ENCODE measurements around the gene WNK2. TPM values are rescaled to one million over a fixed set of nuclear protein-coding genes. Genes with fewer than 3 reads are reported as not detected.
A peak's percentile ranks its signal among the peaks of the same experiment; 100 is the strongest.

Gene WNK2
- total RNA-seq, 1 donor from 2014 or later, result 336 TPM

DNA sequence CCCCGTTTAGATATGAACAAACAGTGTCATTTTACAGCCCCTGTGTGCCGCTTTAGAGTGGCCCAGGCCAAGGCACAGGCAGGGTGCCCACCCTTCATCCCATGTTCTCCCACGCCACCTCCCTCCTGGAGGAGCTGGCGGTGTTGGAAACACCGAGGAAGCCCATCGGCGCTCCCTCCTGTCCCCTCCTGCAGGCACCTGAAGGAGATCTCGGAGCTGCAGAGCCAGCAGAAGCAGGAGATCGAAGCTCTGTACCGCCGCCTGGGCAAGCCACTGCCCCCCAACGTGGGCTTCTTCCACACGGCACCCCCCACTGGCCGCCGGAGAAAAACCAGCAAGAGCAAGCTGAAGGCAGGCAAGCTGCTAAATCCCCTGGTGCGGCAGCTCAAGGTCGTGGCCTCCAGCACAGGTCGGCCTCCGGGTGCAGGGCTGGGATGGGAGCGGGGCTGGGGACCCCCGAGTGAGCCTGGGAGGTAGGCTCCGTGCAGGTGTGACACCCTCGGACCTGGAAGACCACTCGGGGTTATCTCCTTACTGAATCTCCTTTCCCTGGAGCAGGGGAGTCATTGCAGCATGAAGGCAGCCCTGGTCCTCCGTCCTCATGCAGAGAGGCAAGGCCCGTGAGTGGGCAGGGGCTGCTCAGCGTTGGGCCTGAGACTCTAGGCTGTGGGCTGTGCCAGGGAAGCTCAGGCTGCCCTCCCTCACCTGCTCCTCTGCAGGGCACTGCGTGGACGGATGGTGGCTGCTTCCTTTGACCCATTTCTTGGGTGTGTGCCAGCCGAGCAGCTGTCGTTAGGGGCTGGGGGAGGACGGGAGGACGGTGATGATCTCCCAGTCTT is 113.9 kb downstream of the WNK2 start:
- TF ChIP-seq, protein P1, sequence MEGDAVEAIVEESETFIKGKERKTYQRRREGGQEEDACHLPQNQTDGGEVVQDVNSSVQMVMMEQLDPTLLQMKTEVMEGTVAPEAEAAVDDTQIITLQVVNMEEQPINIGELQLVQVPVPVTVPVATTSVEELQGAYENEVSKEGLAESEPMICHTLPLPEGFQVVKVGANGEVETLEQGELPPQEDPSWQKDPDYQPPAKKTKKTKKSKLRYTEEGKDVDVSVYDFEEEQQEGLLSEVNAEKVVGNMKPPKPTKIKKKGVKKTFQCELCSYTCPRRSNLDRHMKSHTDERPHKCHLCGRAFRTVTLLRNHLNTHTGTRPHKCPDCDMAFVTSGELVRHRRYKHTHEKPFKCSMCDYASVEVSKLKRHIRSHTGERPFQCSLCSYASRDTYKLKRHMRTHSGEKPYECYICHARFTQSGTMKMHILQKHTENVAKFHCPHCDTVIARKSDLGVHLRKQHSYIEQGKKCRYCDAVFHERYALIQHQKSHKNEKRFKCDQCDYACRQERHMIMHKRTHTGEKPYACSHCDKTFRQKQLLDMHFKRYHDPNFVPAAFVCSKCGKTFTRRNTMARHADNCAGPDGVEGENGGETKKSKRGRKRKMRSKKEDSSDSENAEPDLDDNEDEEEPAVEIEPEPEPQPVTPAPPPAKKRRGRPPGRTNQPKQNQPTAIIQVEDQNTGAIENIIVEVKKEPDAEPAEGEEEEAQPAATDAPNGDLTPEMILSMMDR (IDR thresholded peaks at IDR 0.05; ENCODE audit: partially characterized antibody, unreplicated experiment), result no peak
- Mint-ChIP-seq H3K9me3 (ENCODE audit: unreplicated experiment) (peaks cover 25% of the 10 kb centered on the region), H3K36me3 (ENCODE audit: unreplicated experiment) (no peaks in the 10 kb centered on the region), H3K4me1 (ENCODE audit: low read depth, unreplicated experiment) (peaks cover 24% of the 10 kb centered on the region), H3K27ac (ENCODE audit: unreplicated experiment) (peak overlapping the region; percentile 28), H3K4me3 (ENCODE audit: unreplicated experiment) (no peak overlapping the region), H3K27me3 (ENCODE audit: unreplicated experiment) (peaks cover 9% of the 10 kb centered on the region)
- DNase-seq, result no peak

DNA sequence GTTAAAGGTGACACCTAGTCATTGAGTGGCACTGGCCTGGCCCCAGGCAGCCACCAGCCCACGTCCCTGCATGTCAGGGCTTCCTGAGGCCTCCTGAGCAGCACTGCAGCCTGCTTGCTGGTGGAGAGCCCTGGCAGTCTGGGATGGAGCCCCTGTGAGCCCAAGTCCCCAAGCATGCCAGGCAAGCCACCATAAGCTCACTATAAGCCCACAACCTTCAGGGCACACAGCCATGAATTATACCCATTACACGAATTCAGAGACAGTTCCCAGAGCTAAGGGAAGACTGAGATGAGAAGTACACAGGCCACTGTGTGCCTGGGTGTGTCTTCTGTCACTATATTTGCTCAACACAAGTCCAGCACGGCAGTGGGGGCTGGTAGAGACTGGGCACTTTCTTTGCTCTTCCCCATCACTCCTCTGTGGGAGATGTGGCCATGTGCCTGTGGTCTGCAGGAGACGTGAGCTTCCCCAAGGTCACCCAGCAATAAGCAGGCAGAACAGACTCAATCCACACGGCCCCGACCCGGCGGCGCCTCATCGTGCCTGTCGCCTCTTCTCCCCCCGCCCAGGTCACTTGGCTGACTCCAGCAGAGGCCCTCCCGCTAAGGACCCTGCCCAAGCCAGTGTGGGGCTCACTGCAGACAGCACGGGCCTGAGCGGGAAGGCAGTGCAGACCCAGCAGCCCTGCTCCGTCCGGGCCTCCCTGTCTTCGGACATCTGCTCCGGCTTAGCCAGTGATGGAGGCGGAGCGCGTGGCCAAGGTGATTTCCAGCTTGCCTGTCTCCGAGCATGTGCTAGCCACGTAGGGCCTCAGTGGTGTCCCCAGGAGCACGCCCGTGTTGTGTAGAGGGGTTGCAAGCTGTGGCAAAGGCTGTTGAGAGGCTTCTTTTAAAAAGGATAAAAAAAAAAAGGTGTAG is 114.8 kb downstream of the WNK2 start:
- Mint-ChIP-seq H3K4me1 (ENCODE audit: low read depth, unreplicated experiment) (peaks cover 24% of the 10 kb centered on the region), H3K27ac (ENCODE audit: unreplicated experiment) (peak overlapping the region; percentile 75), H3K4me3 (ENCODE audit: unreplicated experiment) (no peak overlapping the region), H3K27me3 (ENCODE audit: unreplicated experiment) (peaks cover 9% of the 10 kb centered on the region), H3K36me3 (ENCODE audit: unreplicated experiment) (no peaks in the 10 kb centered on the region), H3K9me3 (ENCODE audit: unreplicated experiment) (peaks cover 26% of the 10 kb centered on the region)
- DNase-seq, result no peak
- TF ChIP-seq, protein P1 (IDR thresholded peaks at IDR 0.05; ENCODE audit: partially characterized antibody, unreplicated experiment), result no peak

DNA sequence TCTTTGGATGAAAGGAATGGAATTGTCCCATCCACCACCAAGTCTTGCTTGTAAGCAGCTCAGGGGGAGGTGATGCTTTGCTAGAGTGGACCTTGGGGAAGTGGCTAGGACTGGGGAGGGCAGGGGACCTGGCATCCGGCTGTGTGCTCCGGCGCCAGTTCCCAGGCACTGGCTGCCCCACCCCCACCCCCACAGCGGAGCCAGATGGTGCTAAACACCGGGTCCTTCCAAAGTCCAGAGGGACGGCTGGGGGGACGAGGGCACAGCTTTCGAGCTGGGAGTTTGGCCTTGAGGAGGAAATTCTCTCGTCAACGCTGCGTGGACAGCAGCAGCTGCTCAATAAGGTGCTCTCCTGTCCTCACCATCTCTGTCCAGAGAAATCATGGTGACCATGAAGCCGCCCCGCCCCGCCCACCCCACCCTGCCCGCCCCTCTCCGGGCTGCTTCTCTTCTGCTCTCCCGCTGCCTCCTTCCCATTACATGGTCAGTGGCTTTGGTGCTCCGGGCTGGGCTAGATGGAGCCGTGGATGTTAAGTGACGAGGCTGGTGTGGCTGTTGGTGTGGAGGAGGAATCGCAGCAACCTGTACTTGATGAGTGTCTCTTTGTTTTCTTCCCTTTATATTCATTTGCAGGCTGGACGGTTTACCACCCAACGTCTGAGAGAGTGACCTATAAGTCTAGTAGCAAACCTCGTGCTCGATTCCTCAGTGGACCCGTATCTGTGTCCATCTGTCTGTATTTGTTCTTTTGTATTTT is 115.7 kb downstream of the WNK2 start:
- H3K4me3 Mint-ChIP-seq (ENCODE audit: unreplicated experiment), result peak overlapping the region; percentile 69
- peaks cover 9% of the 10 kb centered on the region for H3K27me3 Mint-ChIP-seq (ENCODE audit: unreplicated experiment)
- peaks cover 24% of the 10 kb centered on the region for H3K4me1 Mint-ChIP-seq (ENCODE audit: low read depth, unreplicated experiment)
- no peaks in the 10 kb centered on the region for H3K36me3 Mint-ChIP-seq (ENCODE audit: unreplicated experiment)
- peak overlapping the region; percentile 88 for H3K27ac Mint-ChIP-seq (ENCODE audit: unreplicated experiment)
- TF ChIP-seq, protein P1 (IDR thresholded peaks at IDR 0.05; ENCODE audit: partially characterized antibody, unreplicated experiment), result no peak
- DNase-seq, result no peak
- peaks cover 22% of the 10 kb centered on the region for H3K9me3 Mint-ChIP-seq (ENCODE audit: unreplicated experiment)

DNA sequence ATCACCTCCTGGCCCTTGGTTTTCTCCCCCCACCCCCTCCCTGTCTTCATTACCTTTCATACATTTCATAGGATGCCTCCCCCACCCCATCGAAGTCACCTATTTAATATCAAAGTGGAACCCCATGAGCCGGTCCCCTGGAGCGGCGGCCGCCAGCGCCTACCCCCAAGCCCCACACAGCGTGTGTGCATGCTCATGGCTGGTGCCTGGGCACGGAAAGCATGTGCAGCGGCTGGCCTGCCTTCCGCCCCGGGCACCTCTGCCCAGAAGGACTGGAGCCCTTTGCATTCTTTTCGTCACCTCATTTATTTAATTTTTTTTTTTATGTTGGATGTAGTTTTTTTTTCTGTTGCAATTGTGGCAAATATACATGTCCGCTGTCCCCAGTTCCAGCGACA is 116.2 kb downstream of the WNK2 start:
- H3K36me3 Mint-ChIP-seq (ENCODE audit: unreplicated experiment), result no peaks in the 10 kb centered on the region
- TF ChIP-seq, protein P1 (IDR thresholded peaks at IDR 0.05; ENCODE audit: partially characterized antibody, unreplicated experiment), result no peak
- H3K4me1 Mint-ChIP-seq (ENCODE audit: low read depth, unreplicated experiment), result peaks cover 27% of the 10 kb centered on the region
- no peak for DNase-seq
- H3K9me3 Mint-ChIP-seq (ENCODE audit: unreplicated experiment), result peaks cover 20% of the 10 kb centered on the region
- peak overlapping the region; percentile 88 for H3K27ac Mint-ChIP-seq (ENCODE audit: unreplicated experiment)
- peak overlapping the region; percentile 69 for H3K4me3 Mint-ChIP-seq (ENCODE audit: unreplicated experiment)
- peaks cover 9% of the 10 kb centered on the region for H3K27me3 Mint-ChIP-seq (ENCODE audit: unreplicated experiment)
